ENCODE results near the gene DNAI1.
"Not testable (repeated sequence)": the region's sequence is repeated elsewhere in the genome, so short reads cannot be mapped to it uniquely, and the experiment has no call there.

DNA sequence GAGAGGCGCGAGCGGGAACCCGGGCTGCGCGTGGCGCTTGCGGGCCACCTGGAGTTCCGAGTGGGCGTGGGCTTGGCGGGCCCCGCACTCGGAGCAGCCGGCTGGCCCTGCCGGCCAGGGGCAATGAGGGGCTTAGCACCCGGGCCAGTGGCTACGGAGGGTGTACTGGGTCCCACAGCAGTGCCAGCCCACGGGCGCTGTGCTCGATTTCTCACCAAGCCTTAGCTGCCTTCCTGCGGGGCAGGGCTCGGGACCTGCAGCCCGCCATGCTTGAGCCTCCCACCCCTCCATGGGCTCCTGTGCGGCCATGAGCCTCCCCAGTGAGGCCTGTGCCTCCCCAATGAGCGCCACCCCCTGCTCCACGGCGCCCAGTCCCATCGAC, 20.7 kb upstream of the DNAI1 start:
- TF ChIP-seq JUND (IDR thresholded peaks at IDR 0.05), result not testable (repeated sequence)
- TF ChIP-seq, protein P1, sequence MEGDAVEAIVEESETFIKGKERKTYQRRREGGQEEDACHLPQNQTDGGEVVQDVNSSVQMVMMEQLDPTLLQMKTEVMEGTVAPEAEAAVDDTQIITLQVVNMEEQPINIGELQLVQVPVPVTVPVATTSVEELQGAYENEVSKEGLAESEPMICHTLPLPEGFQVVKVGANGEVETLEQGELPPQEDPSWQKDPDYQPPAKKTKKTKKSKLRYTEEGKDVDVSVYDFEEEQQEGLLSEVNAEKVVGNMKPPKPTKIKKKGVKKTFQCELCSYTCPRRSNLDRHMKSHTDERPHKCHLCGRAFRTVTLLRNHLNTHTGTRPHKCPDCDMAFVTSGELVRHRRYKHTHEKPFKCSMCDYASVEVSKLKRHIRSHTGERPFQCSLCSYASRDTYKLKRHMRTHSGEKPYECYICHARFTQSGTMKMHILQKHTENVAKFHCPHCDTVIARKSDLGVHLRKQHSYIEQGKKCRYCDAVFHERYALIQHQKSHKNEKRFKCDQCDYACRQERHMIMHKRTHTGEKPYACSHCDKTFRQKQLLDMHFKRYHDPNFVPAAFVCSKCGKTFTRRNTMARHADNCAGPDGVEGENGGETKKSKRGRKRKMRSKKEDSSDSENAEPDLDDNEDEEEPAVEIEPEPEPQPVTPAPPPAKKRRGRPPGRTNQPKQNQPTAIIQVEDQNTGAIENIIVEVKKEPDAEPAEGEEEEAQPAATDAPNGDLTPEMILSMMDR (IDR thresholded peaks at IDR 0.05), result not testable (repeated sequence)
- TF ChIP-seq, protein P2, sequence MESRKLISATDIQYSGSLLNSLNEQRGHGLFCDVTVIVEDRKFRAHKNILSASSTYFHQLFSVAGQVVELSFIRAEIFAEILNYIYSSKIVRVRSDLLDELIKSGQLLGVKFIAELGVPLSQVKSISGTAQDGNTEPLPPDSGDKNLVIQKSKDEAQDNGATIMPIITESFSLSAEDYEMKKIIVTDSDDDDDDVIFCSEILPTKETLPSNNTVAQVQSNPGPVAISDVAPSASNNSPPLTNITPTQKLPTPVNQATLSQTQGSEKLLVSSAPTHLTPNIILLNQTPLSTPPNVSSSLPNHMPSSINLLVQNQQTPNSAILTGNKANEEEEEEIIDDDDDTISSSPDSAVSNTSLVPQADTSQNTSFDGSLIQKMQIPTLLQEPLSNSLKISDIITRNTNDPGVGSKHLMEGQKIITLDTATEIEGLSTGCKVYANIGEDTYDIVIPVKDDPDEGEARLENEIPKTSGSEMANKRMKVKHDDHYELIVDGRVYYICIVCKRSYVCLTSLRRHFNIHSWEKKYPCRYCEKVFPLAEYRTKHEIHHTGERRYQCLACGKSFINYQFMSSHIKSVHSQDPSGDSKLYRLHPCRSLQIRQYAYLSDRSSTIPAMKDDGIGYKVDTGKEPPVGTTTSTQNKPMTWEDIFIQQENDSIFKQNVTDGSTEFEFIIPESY (IDR thresholded peaks at IDR 0.05; ENCODE audit: borderline replicate concordance, low read depth), result not testable (repeated sequence)
